Astrocyte of the cerebellum (primary cell): ENCODE measurements around the gene MAPT.
A peak's percentile ranks its signal among the peaks of the same experiment; 100 is the strongest.

Source experiments
- DNase-seq: peaks from one replicate; pipeline ENCODE4 v3.0.0-alpha.2; 2011; ENCODE audit warnings: low read depth
- H3K4me3 ChIP-seq: 2 replicates; pipeline ENCODE4 v1.5.1; 2011; ENCODE audit warnings: mild to moderate bottlenecking, low read depth, low read length, moderate library complexity
- in situ Hi-C: cut with HindIII; loops from 2 replicates; pipeline ENCODE4 v1.10.0; 2017; ENCODE audit warnings: low sequenced_read_pairs
- TF ChIP-seq, protein P1 (sequence below): IDR thresholded peaks from 2 replicates; pipeline ENCODE4 v1.5.1; 2012; ENCODE audit warnings: low read length, low read depth, moderate library complexity, mild to moderate bottlenecking; ENCODE audit errors: missing control alignments

Gene MAPT

DNA sequence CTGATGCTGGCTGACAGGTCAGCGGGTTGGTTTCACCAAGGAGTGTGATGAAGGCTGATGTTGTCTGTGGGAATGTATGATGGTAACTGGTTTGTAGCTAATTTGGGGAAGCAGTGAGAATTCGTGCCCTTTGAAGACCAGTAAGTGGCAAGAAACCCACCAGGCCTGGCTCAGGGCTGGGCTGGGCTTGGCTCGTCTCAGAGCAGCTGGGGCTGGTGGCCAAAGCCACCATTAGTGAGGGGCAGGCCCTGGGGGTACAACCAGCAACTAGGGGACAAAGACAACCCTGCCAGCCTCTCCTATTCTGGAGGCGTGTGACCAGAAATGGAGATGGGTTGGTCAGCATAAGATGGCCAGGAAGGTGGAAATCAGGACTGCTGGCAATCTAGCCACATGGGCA lies 91.7 kb downstream of the MAPT start:
- no peak for DNase-seq
- no peak overlapping the region for H3K4me3 ChIP-seq
- TF ChIP-seq, protein P1, sequence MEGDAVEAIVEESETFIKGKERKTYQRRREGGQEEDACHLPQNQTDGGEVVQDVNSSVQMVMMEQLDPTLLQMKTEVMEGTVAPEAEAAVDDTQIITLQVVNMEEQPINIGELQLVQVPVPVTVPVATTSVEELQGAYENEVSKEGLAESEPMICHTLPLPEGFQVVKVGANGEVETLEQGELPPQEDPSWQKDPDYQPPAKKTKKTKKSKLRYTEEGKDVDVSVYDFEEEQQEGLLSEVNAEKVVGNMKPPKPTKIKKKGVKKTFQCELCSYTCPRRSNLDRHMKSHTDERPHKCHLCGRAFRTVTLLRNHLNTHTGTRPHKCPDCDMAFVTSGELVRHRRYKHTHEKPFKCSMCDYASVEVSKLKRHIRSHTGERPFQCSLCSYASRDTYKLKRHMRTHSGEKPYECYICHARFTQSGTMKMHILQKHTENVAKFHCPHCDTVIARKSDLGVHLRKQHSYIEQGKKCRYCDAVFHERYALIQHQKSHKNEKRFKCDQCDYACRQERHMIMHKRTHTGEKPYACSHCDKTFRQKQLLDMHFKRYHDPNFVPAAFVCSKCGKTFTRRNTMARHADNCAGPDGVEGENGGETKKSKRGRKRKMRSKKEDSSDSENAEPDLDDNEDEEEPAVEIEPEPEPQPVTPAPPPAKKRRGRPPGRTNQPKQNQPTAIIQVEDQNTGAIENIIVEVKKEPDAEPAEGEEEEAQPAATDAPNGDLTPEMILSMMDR, result no peak
- in situ Hi-C loops, result no loop called here

DNA sequence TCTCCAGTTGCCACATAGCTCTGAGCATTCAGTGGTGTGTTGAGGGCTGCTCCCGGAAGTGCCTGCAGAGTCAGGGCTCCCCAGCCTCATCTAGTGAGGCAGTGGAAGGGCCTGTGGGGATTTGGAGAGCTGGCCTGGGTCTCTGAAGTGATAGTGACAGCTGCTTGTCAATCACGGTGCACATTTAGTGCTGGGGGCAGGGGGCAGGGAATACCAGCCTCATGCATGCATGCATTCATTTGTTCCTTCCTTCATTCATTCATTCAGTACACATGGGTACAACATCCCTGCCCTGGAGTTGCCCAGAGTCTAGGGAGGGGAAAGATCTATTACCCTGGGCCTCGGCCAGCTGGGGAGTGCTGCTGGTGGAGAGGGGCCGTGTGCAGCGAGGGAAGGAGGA lies 93.4 kb downstream of the MAPT start:
- TF ChIP-seq, protein P1, result no peak
- H3K4me3 ChIP-seq, result no peak overlapping the region
- no peak for DNase-seq
- in situ Hi-C loops, result no loop called here

- DNase-seq, result no peak
- in situ Hi-C loops, result no loop called here
- no peak overlapping the region for H3K4me3 ChIP-seq
- TF ChIP-seq, protein P1, result no peak
These were observed 95.4 kb downstream of the MAPT start for GRCh38 chr17:45989759-45990158.

- TF ChIP-seq, protein P1, result peak; percentile 3
- DNase-seq, result no peak
- in situ Hi-C loops, result no loop called here
- H3K4me3 ChIP-seq, result no peak overlapping the region
These were observed 96.5 kb downstream of the MAPT start for GRCh38 chr17:45990886-45991285.

GRCh38 chr17:45991341-45991740 lies 97.0 kb downstream of the MAPT start:
- H3K4me3 ChIP-seq, result no peak overlapping the region
- in situ Hi-C loops, result no loop called here
- TF ChIP-seq, protein P1, result no peak
- no peak for DNase-seq

DNA sequence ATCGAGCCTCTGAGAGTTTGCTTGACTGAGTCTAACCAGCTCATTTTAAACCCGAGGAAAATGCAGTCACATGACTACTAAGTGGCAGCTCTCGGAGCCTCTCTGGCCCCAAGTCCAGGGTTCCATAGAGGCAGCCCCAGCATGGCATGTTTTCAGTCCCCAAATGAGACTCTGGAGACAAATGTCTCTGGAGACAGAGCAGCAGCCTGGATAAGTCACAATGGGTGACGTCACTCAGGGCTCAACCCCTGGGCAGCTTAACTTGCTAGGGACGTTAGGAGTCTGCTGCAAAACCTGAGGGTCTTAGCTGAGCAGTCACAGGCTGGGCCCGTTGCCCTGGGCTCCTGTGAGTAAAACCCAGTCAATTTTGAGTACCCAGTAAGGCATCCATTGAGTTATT lies 97.8 kb downstream of the MAPT start:
- H3K4me3 ChIP-seq, result no peak overlapping the region
- in situ Hi-C loops, result no loop called here
- TF ChIP-seq, protein P1, result no peak
- no peak for DNase-seq

DNA sequence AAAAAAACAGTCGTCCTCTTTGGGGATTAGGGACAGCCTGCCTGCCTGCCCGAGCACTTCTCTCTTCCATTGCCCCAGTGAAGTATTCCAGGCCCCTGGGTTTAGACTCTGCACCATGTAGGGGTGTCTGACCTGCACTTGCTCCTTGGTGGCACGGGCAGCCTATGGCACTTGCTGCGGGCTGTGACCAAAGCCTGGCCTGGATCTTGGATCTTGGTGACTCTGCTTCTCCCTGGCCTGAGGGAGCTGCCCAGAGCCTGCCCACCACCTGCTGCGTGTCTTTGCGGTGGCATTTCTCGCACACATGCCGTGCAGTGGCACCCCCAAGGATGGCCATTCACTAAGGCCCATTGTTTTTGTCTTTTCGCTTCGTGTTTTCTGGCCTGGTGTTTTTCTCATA lies 98.5 kb downstream of the MAPT start:
- DNase-seq, result no peak
- no peak overlapping the region for H3K4me3 ChIP-seq
- TF ChIP-seq, protein P1, result no peak
- in situ Hi-C loops, result no loop called here
